Nephron progenitor cell (in vitro differentiated cells): ENCODE measurements around the gene HTT-AS.

Experiments
- DNase-seq: peaks from one replicate; pipeline ENCODE4 v3.0.0; 2021
- H3K27ac Mint-ChIP-seq: 2 replicates; pipeline ENCODE4 v1.8.0; 2021; ENCODE audit warnings: mild to moderate bottlenecking, moderate library complexity, mixed read lengths
- H3K27me3 Mint-ChIP-seq: 2 replicates; pipeline ENCODE4 v1.8.0; 2021; ENCODE audit warnings: mild to moderate bottlenecking, low read depth, mixed read lengths; ENCODE audit not compliant: poor library complexity
- H3K36me3 Mint-ChIP-seq: 2 replicates; pipeline ENCODE4 v1.8.0; 2021; ENCODE audit warnings: low read depth, mixed read lengths
- H3K4me1 Mint-ChIP-seq: 2 replicates; pipeline ENCODE4 v1.8.0; 2021; ENCODE audit warnings: mixed read lengths
- H3K4me3 Mint-ChIP-seq: 2 replicates; pipeline ENCODE4 v1.8.0; 2021; ENCODE audit warnings: mild to moderate bottlenecking, moderate library complexity, mixed read lengths
- H3K9me3 Mint-ChIP-seq: 2 replicates; pipeline ENCODE4 v1.8.0; 2021; ENCODE audit warnings: mild to moderate bottlenecking, moderate library complexity, mixed read lengths
- TF ChIP-seq, protein P1 (sequence below): fragments of 200-600 bp; sonication (generic); IDR thresholded peaks from 2 replicates; pipeline ENCODE4 v1.5.0; 2021; ENCODE audit warnings: antibody characterized with exemption

HTT-AS gene

DNA sequence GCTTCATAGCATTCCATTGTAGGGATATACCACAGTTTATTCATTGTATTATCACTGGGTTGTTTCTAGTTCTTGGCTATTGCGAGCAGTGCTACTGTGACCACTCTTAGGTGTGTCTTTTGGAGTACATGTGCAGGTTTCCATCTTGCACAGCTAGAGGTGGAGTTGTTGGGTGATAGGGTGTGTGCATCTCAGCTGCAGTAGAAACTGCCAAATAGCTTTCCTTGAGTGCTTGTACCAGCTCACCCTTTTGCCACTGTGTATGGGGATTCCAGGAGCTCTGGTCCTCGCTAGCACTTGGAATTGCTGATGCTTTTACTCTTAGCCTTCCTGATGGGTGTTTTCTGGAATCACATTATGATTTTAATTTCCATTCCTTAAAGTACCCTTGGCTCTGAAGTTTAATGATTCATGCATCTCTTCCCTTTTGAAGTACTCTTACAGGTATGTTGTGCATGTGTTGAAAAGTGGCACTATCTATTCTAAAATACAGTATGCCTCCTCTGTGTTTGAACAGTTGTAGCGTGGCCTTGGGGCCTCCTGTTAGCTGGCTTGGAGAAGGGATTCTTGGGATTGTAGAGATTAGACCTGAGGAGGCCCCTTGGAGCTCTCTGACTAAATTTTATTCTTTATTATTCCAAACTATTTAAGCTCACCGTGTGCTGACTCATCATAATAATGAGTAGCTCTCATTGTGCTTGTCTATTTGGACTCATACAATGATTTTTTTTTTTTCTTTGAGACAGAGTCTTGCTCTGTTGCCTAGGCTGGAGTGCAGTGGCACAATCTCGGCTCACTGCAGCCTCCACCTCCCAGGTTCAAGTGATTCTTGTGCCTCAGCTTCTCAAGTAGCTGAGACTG lies 38.5 kb upstream of the HTT-AS start:
- DNase-seq = no peak
- Mint-ChIP-seq H3K4me3 (no peak overlapping the region), H3K9me3 (no peaks in the 10 kb centered on the region), H3K27me3 (no peaks in the 10 kb centered on the region), H3K36me3 (peaks cover 96% of the 10 kb centered on the region), H3K4me1 (peaks cover 13% of the 10 kb centered on the region), H3K27ac (no peak overlapping the region)
- TF ChIP-seq, protein P1, sequence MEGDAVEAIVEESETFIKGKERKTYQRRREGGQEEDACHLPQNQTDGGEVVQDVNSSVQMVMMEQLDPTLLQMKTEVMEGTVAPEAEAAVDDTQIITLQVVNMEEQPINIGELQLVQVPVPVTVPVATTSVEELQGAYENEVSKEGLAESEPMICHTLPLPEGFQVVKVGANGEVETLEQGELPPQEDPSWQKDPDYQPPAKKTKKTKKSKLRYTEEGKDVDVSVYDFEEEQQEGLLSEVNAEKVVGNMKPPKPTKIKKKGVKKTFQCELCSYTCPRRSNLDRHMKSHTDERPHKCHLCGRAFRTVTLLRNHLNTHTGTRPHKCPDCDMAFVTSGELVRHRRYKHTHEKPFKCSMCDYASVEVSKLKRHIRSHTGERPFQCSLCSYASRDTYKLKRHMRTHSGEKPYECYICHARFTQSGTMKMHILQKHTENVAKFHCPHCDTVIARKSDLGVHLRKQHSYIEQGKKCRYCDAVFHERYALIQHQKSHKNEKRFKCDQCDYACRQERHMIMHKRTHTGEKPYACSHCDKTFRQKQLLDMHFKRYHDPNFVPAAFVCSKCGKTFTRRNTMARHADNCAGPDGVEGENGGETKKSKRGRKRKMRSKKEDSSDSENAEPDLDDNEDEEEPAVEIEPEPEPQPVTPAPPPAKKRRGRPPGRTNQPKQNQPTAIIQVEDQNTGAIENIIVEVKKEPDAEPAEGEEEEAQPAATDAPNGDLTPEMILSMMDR = no peak

DNA sequence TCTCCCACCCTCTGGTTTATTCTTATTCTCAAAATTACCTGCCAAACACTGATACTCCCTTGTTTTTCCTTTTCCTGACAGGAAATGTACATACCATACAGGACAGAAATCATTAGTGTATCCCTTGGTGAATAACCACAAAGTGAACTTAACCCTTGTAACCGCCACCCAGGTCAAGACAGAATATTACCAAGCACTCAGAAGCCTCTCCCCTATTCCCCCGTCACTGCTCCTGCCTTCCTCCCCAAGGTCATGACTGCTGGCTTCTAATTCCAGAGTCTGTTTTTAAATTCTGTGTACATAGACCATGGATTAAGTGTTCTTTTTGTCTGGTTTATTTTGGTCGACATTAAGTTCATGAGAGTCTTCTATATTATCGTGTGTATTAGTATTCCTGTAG lies 37.9 kb upstream of the HTT-AS start:
- peak overlapping the region; percentile 15 for H3K27ac Mint-ChIP-seq
- H3K4me1 Mint-ChIP-seq = peaks cover 13% of the 10 kb centered on the region

DNA sequence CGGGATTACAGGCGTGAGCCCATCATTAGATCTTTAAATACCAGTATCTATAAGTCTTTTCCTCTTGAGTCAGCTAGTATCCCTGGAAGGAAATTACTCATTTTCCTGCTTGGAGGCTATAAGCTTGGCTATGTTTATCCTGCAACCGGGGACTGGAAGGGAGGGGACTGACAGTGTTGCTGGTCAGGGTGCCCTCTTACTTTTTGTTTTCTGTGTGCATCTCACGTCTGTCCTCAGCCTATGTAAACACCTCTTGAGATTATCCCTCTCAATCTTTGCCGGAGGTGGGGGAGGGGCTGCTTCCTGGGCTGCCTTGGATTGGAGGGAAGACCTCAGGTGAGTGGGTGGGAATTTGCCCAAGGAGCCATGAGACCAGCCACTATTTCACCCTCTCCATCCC lies 37.1 kb upstream of the HTT-AS start:
- Mint-ChIP-seq H3K4me3 (no peak overlapping the region), H3K36me3 (peaks cover 94% of the 10 kb centered on the region)

More for the DNA sequence above, 37.9 kb upstream of the HTT-AS start:
- no peak overlapping the region for H3K4me3 Mint-ChIP-seq
- H3K27me3 Mint-ChIP-seq = no peaks in the 10 kb centered on the region
- TF ChIP-seq, protein P1 = no peak
- DNase-seq = no peak
- H3K36me3 Mint-ChIP-seq = peaks cover 96% of the 10 kb centered on the region
- no peaks in the 10 kb centered on the region for H3K9me3 Mint-ChIP-seq

DNA sequence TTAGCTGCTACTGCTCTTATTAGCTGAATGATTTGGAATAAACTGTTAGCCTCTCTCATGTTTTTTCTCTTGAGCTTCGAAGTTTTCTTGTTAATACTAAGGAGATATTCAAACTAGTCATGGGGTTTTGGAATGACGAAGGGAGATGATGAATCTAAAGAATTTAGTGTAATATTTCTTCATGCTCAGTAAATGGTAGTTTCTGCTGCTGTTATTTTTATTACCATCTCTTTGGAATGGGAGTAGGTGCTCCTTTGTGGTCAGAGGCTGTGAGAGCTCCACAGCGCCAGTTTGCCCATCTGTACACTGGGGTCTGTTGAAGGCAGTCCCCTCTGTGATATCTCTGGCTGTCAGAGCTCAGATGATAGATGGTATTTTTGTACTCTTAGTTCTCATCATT lies 33.9 kb upstream of the HTT-AS start:
- no peak overlapping the region for H3K27ac Mint-ChIP-seq
- no peak overlapping the region for H3K4me3 Mint-ChIP-seq
- H3K4me1 Mint-ChIP-seq = peaks cover 13% of the 10 kb centered on the region
- no peaks in the 10 kb centered on the region for H3K9me3 Mint-ChIP-seq
- no peak for DNase-seq
- TF ChIP-seq, protein P1 = no peak
- H3K27me3 Mint-ChIP-seq = no peaks in the 10 kb centered on the region
- peaks cover 74% of the 10 kb centered on the region for H3K36me3 Mint-ChIP-seq

More for the DNA sequence above, 37.1 kb upstream of the HTT-AS start:
- DNase-seq = no peak
- Mint-ChIP-seq H3K27me3 (no peaks in the 10 kb centered on the region), H3K4me1 (peaks cover 13% of the 10 kb centered on the region), H3K27ac (no peak overlapping the region), H3K9me3 (no peaks in the 10 kb centered on the region)
- TF ChIP-seq, protein P1 = no peak

DNA sequence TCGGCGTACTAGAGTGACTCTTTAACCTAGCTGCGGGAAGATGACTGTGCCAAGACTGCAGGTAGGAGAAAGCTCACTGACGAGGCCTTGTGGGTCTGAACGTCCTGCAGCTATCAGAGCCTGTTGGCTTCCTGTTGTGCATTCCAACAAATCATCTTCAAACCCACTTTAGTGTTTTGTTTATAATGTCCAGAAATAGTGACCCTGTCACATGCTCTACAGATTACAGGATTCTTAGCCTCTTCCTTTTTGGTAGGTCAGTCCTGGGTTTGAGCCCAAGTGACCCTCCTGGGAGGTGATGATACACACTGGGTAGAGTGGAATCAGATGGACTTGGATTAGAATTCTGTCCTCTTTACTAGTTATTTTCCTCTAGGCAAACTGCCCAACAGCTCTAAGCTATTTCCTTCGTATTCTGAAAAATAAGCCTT lies 33.4 kb upstream of the HTT-AS start:
- no peak for DNase-seq
- peaks cover 13% of the 10 kb centered on the region for H3K4me1 Mint-ChIP-seq
- H3K27me3 Mint-ChIP-seq = no peaks in the 10 kb centered on the region
- no peak overlapping the region for H3K4me3 Mint-ChIP-seq
- H3K9me3 Mint-ChIP-seq = no peaks in the 10 kb centered on the region
- no peak overlapping the region for H3K27ac Mint-ChIP-seq
- TF ChIP-seq, protein P1 = no peak
- H3K36me3 Mint-ChIP-seq = peaks cover 71% of the 10 kb centered on the region

DNA sequence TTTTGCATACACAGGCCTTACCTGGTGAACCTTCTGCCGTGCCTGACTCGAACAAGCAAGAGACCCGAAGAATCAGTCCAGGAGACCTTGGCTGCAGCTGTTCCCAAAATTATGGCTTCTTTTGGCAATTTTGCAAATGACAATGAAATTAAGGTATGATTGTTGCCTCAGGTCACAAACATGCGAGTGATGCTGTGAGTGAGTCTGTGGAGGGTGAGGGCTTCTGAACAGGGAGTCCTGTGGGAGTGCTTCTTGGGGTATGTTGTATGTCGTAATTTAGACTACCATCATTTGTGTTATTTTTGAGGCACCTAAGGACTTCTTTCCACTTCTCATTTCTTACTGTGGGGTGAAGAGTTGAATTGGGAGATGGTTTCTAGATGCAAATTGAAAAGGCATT lies 32.9 kb upstream of the HTT-AS start:
- peaks cover 10% of the 10 kb centered on the region for H3K4me1 Mint-ChIP-seq
- no peak overlapping the region for H3K27ac Mint-ChIP-seq
- TF ChIP-seq, protein P1 = no peak
- no peak for DNase-seq
- H3K9me3 Mint-ChIP-seq = no peaks in the 10 kb centered on the region
- no peaks in the 10 kb centered on the region for H3K27me3 Mint-ChIP-seq
- peaks cover 71% of the 10 kb centered on the region for H3K36me3 Mint-ChIP-seq
- no peak overlapping the region for H3K4me3 Mint-ChIP-seq
